ENCODE data around the gene AUTS2.

DNA sequence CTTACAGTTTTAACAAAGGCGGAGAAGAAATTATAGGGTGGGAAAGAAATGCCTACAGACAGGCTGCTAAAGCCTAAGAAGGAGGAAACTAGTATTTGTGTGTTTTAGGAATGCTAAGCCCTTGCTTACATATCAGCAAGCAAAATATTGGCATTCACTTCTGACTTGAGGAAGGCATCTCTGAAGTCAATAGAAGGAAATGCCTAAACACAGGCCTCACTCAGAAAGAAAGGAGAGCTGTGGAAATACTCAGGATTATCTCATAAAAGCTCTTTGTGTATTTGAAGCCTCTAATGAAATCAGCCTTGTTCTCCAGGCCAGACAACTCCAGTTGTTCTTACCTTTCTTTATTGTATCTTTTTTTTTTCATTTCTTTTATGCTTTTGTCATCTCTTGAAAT lies 158.0 kb downstream of the AUTS2 start:
- TF ChIP-seq, protein P1, sequence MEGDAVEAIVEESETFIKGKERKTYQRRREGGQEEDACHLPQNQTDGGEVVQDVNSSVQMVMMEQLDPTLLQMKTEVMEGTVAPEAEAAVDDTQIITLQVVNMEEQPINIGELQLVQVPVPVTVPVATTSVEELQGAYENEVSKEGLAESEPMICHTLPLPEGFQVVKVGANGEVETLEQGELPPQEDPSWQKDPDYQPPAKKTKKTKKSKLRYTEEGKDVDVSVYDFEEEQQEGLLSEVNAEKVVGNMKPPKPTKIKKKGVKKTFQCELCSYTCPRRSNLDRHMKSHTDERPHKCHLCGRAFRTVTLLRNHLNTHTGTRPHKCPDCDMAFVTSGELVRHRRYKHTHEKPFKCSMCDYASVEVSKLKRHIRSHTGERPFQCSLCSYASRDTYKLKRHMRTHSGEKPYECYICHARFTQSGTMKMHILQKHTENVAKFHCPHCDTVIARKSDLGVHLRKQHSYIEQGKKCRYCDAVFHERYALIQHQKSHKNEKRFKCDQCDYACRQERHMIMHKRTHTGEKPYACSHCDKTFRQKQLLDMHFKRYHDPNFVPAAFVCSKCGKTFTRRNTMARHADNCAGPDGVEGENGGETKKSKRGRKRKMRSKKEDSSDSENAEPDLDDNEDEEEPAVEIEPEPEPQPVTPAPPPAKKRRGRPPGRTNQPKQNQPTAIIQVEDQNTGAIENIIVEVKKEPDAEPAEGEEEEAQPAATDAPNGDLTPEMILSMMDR (optimal IDR thresholded peaks at IDR 0.05 in 1 of 3, IDR thresholded peaks at IDR 0.05 in 1 of 3, conservative IDR thresholded peaks at IDR 0.05 in 1 of 3; ENCODE audit: extremely low read depth in 1 of 3, insufficient read depth in 2 of 3, low read length in 3 of 3), result no peak
- TF ChIP-seq EZH2 (IDR thresholded peaks at IDR 0.05; ENCODE audit: low read length), result no peak
